Measurements from ENCODE around the gene COL6A1. TPM values are rescaled to one million over a fixed set of nuclear protein-coding genes. Genes with fewer than 3 reads are reported as not detected.

The COL6A1 gene
- total RNA-seq, 1 donor from 2014 or later = 0.11 TPM

DNA sequence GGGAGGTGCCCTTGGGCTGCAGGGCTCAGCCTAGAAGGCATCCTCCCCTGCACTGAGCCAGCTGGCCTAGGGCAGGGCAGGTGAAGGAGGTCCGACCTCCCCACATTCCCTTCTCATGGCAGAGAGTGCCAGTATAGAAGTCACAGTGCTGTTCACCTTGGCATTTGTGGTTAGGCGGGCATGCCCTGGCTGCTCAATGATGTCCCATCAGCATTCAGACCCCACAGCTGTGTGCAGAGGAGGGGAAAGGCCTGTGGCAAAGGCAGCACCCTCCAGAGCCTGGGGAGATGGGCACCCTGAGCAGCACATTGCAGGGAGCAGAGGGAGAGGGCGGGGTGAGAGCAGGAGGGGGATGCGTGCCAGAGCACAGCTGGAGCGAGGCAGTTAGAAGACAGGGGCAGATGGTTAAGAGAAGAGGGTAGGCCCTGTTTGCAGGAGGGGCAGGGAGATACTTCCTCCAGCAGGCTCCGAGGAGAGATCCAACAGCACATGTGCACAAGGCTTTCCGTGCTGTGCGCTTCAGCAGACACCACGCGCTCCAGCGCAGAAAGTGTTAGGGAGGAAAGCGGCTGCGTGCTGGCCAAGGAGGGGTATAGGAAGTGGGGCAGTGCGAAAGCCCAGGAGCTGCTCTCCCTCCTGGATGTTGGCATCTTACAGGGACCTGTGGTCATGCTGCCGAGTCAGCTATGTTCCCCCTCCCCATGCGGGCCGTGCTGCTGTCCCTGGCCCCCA lies 43.7 kb upstream of the COL6A1 start:
- H3K4me3 Mint-ChIP-seq = no peak overlapping the region
- no peaks in the 10 kb centered on the region for H3K4me1 Mint-ChIP-seq
- H3K27ac Mint-ChIP-seq = no peak overlapping the region
- CTCF ChIA-PET = no interaction called here
- no peaks in the 10 kb centered on the region for H3K9me3 Mint-ChIP-seq
- H3K36me3 Mint-ChIP-seq (ENCODE audit: low read depth) = no peaks in the 10 kb centered on the region
- no peaks in the 10 kb centered on the region for H3K27me3 Mint-ChIP-seq
- no peak for ATAC-seq (ENCODE audit: low read depth)
- POLR2A ChIA-PET = no interaction called here
- no peak for DNase-seq
- intact Hi-C loops (cut with micrococcal nuclease) = no loop called here
- TF ChIP-seq, protein P1, sequence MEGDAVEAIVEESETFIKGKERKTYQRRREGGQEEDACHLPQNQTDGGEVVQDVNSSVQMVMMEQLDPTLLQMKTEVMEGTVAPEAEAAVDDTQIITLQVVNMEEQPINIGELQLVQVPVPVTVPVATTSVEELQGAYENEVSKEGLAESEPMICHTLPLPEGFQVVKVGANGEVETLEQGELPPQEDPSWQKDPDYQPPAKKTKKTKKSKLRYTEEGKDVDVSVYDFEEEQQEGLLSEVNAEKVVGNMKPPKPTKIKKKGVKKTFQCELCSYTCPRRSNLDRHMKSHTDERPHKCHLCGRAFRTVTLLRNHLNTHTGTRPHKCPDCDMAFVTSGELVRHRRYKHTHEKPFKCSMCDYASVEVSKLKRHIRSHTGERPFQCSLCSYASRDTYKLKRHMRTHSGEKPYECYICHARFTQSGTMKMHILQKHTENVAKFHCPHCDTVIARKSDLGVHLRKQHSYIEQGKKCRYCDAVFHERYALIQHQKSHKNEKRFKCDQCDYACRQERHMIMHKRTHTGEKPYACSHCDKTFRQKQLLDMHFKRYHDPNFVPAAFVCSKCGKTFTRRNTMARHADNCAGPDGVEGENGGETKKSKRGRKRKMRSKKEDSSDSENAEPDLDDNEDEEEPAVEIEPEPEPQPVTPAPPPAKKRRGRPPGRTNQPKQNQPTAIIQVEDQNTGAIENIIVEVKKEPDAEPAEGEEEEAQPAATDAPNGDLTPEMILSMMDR (IDR thresholded peaks at IDR 0.05) = no peak

DNA sequence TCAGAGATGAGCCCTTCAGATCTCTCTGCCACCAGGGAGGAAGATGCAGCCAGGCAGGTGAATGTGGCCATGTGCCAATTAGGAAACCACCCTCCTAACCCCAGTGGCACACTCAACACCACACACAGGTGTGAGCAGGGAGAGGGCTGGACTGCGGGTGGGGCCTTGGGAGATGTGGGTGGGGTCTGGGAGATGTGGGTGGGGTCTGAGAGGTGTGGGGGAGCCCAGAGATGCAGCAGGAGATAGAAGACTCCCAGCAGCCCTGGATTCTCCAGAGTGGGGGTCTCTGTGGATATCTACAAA lies 43.2 kb upstream of the COL6A1 start:
- TF ChIP-seq, protein P1 (IDR thresholded peaks at IDR 0.05) = no peak
- no peak for ATAC-seq (ENCODE audit: low read depth)
- no peaks in the 10 kb centered on the region for H3K27me3 Mint-ChIP-seq
- no peaks in the 10 kb centered on the region for H3K4me1 Mint-ChIP-seq
- no peak overlapping the region for H3K27ac Mint-ChIP-seq
- no peaks in the 10 kb centered on the region for H3K9me3 Mint-ChIP-seq
- POLR2A ChIA-PET = no interaction called here
- no peak for DNase-seq
- H3K4me3 Mint-ChIP-seq = no peak overlapping the region
- intact Hi-C loops (cut with micrococcal nuclease) = no loop called here
- CTCF ChIA-PET = no interaction called here
- H3K36me3 Mint-ChIP-seq (ENCODE audit: low read depth) = no peaks in the 10 kb centered on the region

DNA sequence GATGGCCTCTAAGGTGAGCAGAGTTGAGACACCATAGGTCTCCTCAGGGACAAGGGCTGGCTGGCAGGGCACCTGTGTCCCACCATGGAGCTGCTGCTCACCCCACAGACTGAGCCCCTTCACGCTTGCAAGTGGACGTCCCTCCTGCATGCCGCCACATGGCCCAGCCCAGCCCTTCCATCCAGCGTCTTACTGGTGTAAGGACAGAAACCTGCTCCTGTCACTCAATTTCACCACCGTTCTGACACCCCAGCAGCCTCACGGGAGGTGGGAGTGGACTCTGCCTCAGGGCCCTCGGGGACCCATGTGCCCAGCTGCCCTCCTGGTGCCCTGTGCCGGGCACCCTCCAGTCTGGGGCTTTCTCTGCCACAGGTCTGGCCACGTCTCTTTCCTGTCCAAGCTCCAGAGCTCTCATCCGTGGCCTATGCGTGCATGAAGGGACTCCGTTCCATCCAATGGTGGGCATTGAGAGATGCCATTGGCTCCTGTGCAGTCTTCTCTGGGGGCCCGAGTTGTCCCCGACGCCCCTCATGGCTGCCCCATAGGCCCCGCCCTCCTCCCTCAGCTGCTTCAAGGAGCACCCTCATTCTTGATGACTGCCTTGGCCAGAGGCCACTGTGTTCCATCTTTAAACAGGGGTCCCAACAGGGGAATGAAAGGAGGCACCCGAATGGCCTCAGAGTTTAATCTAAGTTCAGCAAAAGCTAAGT lies 42.6 kb upstream of the COL6A1 start:
- H3K4me1 Mint-ChIP-seq = no peaks in the 10 kb centered on the region
- CTCF ChIA-PET = no interaction called here

DNA sequence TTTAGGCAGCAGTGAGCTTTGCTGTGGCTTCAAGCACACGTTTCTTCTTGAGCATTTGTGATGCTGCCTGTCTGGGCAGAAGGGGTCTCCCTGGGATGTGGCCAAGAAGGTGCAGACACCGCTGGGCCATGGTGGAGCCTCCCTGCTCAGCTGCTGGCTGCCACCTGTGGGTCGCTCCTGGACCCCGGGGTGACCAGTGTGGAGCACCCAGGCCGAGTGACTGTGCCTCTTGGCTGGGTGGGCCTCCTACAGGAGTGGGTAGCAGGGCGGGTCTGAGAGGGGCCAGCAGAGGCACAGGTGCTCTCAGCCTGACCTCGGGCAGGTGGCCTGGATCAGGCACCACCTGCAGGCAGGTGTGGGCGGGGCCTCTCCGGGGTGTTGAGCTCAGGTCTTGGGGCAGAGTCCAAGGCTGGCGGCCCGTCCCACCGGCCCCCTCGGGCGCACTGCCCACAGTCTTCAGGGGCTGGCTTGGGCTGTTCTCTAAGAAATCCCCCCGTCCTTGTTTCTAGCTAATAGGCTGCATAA lies 42.0 kb upstream of the COL6A1 start:
- TF ChIP-seq, protein P1 (IDR thresholded peaks at IDR 0.05) = no peak
- Mint-ChIP-seq H3K4me1 (no peaks in the 10 kb centered on the region), H3K36me3 (ENCODE audit: low read depth) (no peaks in the 10 kb centered on the region), H3K4me3 (no peak overlapping the region), H3K27me3 (no peaks in the 10 kb centered on the region), H3K27ac (no peak overlapping the region), H3K9me3 (no peaks in the 10 kb centered on the region)
- ChIA-PET CTCF (no interaction called here), POLR2A (no interaction called here)
- no peak for ATAC-seq (ENCODE audit: low read depth)
- intact Hi-C loops (cut with micrococcal nuclease) = no loop called here
- DNase-seq = no peak

More for the DNA sequence above, 42.6 kb upstream of the COL6A1 start:
- TF ChIP-seq, protein P1 (IDR thresholded peaks at IDR 0.05) = no peak
- DNase-seq (no peak), ATAC-seq (ENCODE audit: low read depth) (no peak)
- POLR2A ChIA-PET = no interaction called here
- intact Hi-C loops (cut with micrococcal nuclease) = no loop called here
- no peaks in the 10 kb centered on the region for H3K36me3 Mint-ChIP-seq (ENCODE audit: low read depth)
- H3K4me3 Mint-ChIP-seq = no peak overlapping the region
- no peaks in the 10 kb centered on the region for H3K27me3 Mint-ChIP-seq
- H3K27ac Mint-ChIP-seq = no peak overlapping the region
- no peaks in the 10 kb centered on the region for H3K9me3 Mint-ChIP-seq

DNA sequence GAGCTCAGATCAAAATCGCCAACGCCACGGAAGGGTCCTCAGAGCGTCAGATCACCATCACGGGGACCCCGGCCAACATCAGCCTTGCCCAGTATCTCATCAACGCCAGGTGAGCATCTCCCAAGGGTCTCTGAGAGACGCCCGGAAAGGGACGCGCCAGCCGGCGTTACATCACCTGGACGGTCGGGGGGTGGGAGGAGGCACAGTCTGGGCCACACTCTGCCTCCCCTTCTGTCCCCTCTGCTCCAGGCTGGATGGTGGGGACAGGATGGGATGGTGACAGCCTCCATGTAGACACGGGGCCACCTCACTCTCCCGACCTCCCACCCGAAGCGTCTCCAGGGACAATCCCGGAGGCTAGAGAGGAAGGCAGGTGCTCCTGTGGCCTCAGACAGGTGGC lies 41.5 kb upstream of the COL6A1 start:
- intact Hi-C loops (cut with micrococcal nuclease) = no loop called here
- ChIA-PET POLR2A (no interaction called here), CTCF (no interaction called here)
- no peak for DNase-seq
- Mint-ChIP-seq H3K9me3 (no peaks in the 10 kb centered on the region), H3K27ac (no peak overlapping the region), H3K27me3 (no peaks in the 10 kb centered on the region), H3K4me3 (no peak overlapping the region), H3K4me1 (no peaks in the 10 kb centered on the region), H3K36me3 (ENCODE audit: low read depth) (no peaks in the 10 kb centered on the region)
- TF ChIP-seq, protein P1 (IDR thresholded peaks at IDR 0.05) = no peak
- ATAC-seq (ENCODE audit: low read depth) = no peak

Measured in activated B cell treated with CpG ODN at 0.5 μM for 24 hours (primary cell).